GM19240 (cell line): ENCODE data around the gene CIP2A.

Source experiments
- DNase-seq: peaks from one replicate; pipeline ENCODE4 v3.0.0; 2011; ENCODE audit warnings: low spot score; ENCODE audit not compliant: insufficient read length

CIP2A gene

DNA sequence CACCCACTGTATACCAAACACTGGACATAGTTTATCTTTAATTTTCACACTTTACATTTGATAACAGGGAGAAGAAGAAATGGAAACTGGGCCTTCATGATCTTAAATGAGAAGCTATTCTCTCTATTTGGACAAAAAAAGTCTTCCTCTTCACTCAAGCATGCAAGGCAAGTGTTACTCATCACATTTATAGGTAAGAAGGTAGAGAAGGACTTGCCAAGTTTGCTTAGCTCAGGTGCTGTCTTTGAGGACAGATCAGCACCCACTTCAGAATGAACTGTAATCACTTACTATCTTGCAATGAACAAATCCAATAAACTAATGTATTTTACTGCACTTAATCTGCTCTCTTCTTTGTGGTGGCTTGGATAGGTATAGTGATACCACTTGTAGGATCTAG is 77.7 kb downstream of the CIP2A start:
- no peak for DNase-seq

DNA sequence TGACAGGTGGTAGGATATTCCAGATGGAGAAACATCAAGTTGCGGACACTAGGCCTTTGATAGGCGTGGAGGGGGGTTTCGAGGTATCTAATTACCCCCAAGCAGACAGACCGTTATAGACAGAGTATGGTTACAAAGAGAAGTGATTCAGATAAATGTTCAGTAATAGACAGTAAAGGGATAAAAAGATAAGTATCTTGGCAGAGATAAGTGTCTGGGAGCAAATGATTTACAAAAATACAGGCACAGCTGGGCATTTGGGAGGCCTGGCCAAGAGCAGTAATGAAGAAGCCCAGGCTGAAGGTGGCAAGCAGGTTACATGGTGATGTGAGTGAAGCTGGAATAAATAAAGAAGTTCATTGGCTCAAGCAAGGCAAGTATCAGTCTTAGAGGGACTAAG is 78.2 kb downstream of the CIP2A start:
- DNase-seq, result no peak

DNA sequence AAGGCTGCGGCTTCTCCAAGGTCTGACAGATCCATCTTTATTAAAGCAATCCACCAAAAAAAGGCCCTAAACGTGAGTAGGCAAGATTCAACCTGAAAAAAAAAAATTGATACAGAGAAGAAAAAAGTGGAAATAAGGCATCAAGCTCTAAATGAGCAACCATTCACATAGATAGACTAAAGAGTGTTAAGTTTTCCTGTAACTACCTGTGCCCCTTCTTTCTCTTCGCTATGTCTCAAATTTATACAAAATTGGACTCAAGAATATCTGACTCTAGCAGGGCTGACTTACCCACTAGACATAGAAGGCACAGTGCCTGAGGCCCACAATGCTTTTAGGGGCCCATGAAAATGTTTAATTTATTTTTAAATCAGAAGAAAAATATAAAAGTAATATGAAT is 78.7 kb downstream of the CIP2A start, which contains the start of gene MYH15:
MYH15 (minus strand) TSS at position 101 of the 400 bp plus-strand sequence; CDS start at position 35, 66 bp downstream.
- DNase-seq, result no peak

DNA sequence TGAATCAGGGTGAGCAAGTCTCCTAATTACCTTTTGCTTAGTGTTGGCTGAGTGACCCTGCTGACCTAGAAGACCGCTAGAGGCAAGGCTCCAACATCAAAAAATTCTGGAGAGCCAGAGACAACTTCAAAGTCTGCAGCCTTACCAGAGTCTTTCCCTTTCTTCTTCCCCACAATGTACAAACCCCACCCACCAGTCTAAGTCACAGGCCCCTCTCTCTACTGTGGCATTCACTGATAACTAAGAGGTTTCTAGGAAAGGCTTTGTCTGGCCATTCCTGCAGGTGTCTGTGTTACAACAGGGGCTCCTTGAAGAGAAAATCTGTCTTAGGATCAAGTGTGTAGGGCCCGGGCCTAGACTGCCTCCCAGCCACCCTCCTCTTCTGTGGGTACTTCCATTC is 79.4 kb downstream of the CIP2A start:
- DNase-seq, result no peak

DNA sequence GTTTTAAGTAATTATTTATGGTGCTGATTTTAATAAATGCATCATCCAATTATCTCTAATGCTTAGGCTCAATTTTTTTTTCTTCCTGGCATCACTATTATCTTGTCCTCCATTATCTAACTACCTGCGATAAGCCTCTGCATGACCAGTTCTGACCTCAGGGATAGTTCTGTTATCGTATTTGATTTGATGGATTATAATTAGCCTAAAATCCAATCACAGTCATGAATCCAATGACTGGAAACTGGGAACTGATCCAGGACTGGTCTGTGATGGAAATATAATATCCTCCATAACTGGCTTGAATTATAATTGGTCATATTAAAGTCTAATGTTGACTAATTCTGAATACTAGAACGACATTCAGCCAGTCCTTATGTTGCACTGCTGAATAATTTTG is 80.0 kb downstream of the CIP2A start:
- no peak for DNase-seq

DNA sequence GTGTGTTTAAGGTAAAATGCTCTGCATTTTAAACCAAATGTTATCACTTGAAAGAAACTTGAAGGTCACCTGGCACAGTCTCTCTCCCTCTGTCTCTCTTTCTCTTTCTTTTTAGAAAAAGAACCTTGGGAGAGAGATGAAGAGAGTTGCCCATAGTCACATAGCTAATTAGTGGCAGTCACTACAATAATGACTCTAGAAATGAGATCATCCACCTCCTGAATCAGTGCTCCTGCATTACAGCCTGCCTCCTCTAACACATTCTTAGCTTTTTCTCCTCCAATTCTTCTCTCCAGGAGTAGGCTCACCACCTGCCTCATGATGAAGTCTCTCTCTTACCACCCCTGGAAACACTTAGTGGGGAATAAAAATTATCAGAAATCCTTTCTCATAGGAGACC is 81.3 kb downstream of the CIP2A start:
- DNase-seq, result no peak

DNA sequence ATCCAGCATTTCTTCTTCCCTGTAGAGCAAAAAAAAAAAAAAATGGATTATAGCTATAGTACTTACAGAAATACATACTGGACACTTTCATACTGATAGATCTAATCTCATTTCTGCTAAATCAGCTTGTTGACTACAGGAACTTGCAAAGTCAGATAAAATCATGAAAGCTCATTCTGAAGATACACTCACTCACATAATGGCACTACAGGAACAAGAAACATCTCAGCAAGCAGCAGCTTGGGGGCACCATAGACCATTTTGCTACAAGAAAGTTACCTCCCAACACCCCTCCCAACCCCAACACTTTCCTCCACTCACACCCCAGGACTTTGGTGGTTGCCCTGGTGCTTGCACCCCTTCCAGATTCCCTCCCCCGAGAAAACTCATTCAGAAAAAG is 83.4 kb downstream of the CIP2A start:
- DNase-seq, result no peak

DNA sequence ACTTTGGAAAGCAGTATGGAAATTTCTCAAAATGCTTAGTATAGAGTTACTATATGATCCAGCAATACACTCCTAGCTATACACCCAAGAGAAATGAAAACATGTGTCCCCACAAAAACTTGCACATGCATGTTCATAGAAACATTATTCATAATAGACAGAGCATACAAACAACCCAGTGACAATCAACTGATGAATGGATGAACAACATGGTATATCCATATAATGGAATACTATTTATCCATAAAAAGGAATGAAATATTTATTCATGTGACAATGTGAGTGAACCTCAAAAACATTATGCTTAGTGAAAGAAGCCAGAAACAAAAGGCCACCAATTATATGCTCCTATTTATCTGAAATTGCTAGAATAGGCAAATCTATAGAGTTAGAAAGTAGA is 85.5 kb downstream of the CIP2A start:
- DNase-seq, result no peak

DNA sequence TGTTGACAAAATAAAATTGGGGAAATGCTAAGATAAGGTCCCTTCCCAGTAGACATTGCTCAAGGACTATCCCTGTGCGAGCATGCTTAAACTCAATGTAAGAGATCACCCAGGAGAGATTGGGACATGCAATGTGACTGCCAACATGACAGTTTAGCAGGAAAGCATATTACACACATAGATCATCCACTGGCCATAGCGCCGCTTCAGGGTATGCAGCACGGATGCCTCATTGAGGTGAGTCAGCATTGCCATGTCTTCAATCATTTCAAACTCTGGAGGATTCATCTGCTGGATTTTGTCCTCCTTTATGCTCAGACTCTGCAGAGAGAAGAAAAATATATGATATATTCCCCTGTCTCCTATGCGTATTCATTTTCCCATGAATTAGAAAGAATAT is 87.7 kb downstream of the CIP2A start:
- DNase-seq, result no peak

DNA sequence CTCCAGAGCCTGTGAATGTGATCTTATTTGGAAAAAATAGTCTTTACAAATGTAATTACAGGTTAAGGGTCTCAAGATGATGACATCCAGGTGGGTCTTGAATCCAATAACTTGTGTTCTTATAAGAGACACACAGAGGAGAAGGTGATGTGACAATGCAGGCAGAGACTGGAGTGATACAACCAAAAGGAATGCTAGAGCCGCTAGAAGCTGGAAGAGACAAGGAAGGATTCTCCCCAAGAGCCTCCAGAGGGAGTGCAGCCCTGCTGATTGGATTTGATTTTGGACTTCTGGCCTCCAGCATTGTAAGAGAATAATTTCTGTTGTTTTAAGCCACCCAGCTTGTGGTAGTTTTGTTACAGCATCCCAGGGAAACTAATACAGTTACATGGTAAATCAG is 88.5 kb downstream of the CIP2A start:
- no peak for DNase-seq
